ELF-1 (cell line): ENCODE data around the gene LELP1.
"Not testable (repeated sequence)": the region's sequence is repeated elsewhere in the genome, so short reads cannot be mapped to it uniquely, and the experiment has no call there.

ENCODE experiments used
- DNase-seq: peaks from one replicate; pipeline ENCODE4 v3.0.0-alpha.2; 2016; ENCODE audit warnings: low read depth, low spot score

Gene LELP1

DNA sequence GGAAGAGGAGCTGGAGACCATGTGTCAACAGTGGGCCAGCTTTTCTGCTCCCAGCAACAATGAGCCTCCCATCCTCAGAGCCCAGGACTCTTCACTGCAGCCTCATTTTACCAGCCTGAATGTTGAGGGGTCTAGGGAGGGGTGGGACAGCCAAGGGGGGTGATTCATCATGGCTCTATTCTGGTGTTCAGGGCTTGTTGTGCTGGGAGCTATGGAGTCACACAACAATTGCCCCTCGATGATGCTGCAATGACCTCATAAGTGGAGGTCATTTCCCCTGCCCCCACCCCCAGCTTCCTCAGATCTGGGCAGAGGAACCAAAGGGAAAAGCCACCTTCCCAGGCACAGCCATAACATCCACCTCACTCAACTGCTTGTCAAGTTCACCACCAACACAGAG, at the start of gene LELP1:
Gene LELP1 (plus strand): TSS at position 301 of the 400 bp plus-strand sequence. CDS start 1,278 bp downstream, outside the sequence.
- DNase-seq: no peak

DNA sequence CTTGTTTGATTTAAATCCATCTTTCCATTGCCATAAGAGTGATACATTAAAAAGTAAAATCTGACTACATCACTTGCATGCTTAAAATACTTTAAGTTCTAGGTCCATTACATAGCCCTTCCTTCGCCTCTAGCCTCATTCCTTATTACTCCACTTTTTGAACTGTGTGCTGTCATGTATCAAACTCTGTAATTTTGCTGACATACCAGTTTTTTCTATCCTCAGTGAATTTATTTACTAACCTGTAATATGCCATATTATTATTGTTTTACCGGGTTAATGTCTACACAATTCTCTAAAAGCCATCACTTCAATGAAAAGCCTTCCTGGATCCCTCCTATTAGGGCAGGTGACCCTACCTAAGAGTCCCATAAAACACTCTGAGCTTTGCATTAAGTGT, 47.7 kb upstream of the LELP1 start:
- DNase-seq: no peak

DNA sequence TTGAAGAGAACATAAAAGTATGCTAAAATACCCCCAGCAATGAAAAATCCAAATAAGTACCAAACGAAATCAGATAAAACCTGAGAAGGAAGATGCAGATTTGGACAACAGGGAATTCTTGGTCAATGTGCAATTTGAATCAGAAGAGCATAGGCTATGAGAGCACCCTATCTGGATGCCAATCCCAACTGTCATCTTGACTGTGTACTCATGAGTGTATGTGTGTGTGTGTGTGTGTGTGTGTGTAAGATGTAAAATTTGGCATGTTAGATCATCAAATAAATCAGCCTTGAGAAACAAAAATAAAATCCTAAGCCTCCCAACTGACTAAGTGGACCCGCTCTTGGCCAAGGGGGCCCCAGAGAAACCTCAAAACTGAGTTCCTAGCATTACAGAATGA, 34.5 kb upstream of the LELP1 start:
- no peak for DNase-seq

DNA sequence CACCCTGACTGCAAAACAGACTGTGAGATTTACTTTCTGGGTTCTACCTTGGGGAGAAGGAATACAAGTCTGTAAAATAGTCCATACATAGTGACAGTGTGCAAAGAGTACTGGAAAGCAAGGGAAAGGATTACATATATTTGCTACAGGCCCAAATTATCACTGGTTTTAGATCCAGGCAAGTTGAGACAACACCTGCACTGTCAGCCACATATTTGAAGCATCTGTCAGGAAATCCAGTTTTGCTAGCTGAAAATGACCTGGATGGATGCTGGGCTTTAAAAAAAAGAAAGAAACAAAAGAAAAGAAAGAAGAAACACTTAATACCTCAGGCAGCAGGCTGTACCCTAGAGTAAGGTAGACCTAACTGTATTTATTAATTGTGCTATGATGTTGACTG, 28.6 kb upstream of the LELP1 start:
- DNase-seq: no peak

DNA sequence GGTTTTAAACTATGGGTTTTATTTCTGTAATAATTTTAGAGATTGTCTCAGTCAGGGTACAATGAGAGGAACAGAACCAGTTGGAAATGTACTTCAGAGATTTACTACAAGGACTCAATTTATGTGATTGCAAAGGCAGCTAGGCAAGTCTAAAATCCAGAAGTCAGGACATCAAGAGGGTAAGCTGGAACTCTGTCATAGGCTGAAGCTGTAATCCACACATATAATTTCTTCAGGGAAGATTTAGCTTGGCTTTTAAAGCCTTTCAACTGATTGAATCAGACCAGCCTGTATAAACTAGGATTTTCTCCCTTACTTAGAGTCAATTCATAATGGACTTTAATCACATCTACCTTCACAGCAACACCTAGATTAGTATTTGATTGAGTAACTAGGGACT, 24.3 kb upstream of the LELP1 start:
- no peak for DNase-seq

DNA sequence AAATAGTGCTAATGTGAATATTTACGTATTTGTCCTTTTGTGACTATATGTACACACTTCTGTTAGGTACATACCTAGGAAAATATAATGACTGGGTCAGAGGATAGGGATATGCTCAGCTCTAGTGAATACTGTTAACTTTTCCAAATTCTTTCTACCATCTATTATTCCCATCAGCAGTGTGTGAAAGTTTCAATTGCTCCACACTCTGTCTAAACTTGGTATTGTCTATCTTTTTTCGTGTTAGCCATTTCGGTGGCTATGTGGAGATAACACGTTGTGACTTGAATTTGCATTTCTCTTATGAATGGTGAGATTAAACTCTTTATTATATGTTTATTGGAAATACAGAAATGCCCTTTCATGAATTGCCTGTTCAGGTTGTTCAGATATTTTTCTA, 22.7 kb upstream of the LELP1 start:
- no peak for DNase-seq

DNA sequence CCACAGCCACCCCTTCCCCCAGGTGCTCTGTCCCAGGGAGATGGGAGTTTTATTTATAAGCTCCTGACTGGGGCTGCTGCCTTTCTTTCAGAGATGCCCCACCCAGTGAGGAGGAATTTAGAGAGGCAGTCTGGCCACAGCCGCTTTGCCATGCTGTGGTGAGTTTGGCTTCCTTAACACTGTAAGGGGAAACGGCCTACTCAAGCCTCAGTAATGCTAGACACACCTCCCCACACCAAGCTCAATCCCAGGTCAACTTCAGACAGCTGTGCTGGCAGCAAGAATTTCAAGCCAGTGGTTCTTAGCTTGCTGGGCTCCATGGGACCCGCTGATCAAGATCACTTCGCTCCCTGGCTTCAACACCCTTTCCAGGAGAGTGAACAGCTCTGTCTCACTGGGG, 14.9 kb upstream of the LELP1 start:
- not testable (repeated sequence) for DNase-seq

DNA sequence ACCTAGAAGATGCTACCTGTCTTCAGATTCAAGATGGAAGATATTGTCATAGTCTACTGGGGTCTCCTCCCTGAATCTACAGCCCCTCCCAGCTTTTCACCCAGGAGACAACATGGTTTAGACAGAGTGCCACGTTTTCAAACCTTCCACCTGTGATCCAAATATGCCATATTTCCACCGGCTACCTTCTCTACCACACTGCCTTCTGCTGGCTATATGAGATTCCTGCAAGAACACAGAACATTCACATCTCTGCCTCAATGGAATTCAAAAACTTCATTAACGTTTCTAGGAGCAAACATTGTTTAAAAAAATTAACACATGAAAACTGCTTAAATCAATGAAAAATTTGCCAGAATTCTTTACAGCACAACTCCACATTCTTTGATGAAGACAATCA, 12.9 kb upstream of the LELP1 start:
- no peak for DNase-seq

DNA sequence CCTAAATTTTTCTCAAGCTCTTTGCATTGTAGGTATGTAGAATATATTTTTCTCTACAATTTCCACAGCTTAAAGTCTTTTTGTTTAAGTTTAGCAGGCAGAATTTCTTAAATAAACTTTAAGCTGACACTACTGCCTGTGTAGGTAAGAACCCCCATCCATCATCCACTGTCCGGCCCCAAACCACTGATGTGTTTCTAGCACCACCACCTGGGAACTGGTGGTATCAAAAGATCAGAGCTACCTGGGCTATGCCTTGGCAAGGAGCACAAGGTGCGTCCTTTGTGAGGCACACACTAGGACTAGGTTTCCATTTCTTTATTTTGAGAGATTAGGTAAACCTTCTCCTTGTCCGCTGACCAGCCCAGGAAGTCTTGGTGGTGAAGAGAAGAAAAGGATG, 10.5 kb upstream of the LELP1 start:
- peak; percentile 62 for DNase-seq

DNA sequence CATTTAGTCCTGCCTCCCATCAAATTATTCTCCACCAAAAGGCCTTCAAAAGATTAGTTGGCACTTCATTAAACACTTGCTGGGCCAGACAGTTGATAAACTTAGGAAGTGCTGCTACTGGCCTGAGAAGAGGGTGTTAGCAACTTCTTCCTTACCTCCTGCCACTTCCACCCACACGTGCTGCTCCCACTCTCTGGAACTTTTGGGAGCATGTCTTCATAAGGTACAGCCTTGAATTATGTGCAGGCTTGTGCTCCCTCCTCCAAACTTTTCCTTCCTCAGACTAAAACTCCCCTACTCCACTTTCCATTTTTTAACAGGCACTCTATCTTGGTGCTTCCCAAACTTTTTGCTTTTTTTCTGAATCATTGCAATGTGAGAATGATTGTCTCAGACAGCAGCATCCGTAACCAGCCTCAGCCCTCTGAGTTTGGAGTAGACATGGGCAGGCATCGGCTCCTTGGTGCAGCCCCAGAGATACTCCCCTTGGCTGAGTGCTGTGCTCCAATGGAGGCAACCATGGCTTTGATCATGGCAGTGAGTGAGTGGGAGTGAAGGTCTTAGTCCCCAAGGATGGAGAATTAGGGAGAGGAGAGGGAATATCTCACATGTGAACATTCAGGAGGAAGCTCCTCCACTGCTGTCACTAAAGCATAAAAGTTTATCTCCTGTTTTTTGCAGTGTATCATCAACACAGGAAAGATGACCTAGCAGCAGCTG, 8.7 kb upstream of the LELP1 start:
- DNase-seq: no peak

DNA sequence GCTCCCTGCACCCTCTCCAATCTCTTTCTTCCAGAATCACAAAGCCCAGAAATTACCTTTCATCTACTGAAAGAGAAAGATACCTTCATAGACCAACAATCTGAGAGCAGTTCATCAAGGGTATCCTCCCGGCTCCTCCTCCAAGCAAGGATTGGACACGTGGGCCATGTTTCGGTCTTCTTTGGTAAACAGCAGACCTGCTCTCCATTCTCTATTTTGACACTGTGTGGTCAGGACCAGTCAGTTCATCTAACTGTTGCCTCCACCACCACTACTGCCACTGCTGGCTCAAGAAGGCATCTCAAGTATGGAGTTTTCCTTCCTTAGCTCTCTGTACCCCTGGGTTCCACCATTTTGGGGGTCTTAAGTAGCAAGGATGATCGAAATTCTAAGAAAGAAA, 8.0 kb upstream of the LELP1 start:
- no peak for DNase-seq

DNA sequence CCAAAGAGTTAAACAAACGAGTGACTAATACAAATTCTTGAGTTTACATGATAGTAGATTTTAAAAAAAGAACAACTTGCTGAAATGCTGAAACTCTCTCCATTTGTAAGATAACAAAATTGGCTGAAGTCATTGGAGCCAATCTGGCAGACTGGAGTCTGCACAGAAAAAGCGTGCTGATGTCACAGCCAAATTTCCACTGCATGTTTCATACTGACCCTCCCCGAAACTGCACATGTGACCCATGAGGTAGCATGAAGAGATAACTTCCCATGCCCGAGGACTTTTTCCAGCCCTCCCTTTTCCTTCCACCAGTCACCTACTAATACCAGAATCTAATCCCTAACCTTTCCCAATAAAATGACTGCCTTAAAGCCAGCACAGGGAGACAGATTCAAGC, 1.2 kb upstream of the LELP1 start:
- no peak for DNase-seq

DNA sequence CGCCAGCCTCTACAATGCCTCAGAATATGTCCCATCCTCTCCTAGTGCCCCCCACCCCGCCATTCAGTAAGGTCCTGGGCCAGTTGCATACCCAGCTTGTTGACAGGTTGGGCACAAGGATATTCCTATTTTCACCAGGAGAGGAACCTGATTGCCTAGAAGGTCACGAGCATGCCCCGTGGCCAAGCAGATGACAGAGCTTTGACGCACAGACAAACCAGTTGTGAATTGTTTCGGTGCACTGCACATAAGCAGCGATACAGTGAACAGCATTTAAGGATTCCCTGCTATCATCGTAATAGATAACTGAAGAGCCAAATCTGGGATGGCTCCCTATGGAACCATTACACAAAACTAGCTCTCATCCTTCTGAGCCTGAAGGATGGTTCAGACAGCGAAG, 3.4 kb downstream of the LELP1 start:
- DNase-seq: no peak

DNA sequence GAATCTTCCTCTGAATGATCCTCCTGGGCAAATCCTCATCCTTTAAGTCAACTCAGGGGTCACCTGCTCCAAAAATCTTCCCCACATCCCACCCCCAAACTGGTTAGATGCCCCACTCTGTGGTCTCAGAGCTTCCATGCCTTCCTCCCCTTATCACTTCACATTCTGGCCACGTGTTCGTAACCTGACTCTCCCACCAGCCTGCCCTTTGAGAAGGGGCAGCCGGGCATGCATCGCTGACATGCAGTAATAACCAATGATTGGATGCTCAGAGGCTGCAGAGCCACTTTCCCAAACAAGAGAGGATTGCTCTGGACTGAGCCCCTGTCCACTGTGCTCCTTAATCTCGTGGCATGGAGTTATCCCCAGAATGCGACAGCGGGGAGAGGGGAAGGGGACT, 7.0 kb downstream of the LELP1 start:
- DNase-seq: no peak

DNA sequence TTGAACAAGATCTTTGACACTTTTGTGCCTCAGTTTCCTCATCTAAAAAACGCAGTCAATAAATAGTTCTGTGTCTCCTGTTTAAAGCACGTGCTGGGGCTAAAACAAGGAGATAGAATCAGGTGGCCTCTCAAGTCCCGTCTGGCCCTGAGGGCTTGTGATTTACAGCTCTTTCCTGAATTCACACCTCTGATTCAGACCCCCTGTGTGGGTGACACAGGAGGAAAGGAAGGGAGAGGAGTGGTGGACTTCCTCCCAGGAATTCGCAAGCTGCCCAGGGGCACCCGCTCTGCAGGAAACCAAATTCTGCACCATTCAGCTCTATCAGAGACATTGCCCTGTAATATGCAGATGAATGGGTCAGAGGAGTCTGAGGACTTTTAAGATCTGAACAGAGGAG, 9.0 kb downstream of the LELP1 start:
- DNase-seq: peak; percentile 69

DNA sequence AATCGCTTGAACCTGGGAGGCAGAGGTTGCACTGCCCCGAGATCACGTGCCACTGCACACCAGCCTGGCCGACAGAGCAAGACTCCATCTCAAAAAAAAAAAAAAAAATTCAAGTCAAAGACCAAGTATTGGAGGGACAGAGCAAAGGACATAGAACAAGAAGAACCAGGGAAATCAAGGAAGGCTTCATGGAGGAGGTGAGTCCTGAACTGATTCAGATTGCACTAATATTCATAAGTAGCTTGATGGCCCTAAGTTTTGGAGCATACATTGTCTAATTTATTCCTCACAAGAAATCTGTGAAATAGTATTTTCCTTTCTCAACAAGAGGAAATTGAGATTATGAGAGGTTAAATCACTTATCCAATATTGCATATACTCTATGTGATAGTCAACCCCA, 10.3 kb downstream of the LELP1 start:
- DNase-seq: no peak

DNA sequence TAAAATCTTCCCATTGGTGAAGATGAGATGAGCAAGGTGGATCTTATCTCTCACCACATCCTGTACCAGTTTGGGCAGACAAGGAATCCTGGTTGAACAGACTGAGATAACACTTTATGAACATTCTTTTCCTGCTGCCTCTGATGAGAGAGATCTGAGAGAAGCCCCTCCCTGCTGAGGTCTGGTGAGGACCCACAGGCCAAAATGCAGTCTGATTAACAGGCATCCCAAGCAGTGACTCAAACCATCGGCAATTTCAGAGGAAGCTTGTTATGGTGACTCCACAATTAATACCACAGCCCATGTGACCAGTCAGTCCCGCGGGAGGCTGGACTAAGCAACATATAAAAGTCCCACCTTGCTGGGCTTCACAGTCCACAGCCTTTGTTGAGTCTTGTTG, 14.0 kb downstream of the LELP1 start, which contains the start of gene PRR9:
Gene PRR9 (plus strand): TSS at position 373 of the 400 bp plus-strand sequence. CDS start 561 bp downstream, outside the sequence.
- DNase-seq: no peak

DNA sequence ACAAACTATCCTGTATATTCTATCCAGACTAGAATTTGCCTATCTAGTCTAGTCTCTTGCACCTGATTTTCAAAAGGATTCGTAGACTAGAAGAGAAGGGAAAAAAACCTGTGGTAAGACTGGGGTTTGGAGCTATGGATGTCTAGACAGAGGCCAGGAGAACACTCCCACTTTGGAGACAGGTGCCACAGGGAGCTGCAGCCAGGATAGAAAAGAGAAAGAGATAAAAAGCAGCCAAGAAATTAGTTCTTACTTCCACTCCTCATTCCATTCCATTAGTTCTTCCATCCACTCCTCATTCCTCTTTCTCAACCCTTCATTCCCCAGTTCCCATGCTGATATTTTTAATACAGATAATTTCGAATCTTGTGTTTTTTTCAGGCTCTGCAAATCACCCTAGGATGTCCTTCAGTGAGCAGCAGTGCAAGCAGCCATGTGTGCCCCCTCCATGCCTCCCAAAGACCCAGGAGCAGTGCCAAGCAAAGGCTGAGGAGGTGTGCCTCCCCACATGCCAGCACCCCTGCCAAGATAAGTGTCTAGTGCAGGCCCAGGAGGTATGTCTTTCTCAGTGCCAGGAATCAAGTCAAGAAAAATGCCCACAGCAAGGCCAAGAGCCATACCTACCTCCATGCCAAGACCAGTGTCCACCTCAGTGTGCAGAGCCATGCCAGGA, 14.7 kb downstream of the LELP1 start:
- no peak for DNase-seq

DNA sequence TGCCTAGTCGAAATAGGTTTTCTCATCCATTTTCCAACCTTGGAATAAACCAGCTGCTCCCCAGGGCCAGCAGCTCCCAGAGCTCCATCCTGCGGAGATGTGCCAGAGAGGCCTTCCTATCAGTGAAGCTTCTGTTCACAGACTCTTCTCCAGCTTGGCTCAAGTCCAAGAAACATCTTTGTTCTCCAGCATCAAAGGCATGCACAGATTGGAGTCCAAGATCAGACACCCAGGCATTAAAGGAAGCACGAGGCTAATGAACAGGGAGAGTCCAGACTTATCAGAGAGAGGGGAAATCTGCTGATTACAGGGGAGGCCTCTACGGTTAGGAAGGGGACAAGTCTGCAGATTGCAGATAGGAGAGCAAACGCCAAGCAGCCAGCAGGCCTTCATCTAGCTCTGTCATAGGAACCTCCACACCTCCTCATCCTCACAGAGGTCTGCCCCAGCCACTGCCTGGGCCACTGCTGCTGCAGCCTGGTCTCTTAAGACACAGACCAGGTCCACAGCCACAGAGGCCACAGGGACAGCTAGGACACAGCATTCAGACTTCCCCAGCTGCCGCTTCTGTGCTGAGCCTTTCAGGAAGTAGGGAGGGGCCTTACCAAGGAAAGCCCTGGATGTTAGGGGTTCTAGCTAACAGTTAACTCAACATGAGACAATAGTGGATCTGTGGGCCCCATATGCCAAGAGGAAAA, 17.5 kb downstream of the LELP1 start:
- no peak for DNase-seq

DNA sequence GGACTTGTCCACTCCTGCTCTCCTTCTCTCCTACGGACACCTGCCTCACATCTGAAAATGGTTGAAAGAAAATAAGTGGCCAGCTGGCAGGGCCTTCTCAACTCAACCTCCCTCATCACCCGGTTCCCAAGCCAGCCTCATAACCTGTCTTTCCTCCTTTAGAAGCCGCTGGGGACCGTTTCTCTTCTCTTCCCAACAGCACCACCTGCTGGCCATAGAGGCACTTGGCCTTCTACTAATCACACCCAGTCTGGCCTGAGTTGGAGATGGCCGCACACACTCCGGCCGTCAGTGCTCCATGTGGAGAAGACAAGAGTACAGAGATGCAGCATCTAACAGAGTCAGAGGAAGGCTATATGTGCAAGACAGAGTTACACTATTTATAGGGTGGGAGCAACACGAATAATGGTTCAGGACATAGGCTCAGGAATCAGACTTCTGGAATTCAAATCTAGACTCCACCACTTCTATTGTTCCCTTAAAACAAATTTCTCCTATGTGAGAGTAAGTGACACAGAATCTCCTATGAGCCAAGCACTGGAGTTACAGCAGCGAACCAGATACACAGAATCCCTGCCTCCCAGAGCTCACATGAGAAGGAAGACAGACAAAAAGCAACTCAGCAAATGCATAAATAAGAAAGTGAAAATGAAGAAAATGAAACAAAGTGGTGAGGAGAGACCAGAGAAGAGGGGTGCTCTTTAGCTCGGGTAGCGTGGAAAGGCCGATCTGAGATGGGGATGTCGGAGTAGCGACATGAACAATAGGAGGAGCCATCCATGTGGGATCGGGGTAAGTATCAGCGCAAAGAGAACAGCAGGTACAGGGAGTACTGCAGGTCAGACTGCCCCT, 20.0 kb downstream of the LELP1 start:
- peak; percentile 84 for DNase-seq

DNA sequence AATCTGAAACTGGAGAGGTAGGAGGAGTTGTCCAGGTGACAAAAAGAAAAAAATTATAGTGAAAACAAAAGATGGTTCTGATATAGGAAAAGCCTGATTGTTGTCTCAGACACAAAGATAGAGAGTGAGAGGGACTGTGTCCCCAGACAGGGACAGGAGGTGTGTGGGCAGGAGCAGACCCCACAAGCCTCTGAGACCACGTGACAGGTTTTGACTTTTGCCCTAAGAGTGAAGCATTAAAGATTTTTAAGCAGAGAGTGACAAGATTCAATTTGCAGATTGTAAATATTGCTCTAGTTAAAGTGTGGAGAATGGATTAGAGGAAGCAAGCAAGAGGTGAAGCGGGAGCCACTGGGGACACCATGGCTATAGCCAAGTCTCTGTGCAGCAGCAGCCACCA, 24.6 kb downstream of the LELP1 start:
- DNase-seq: no peak

DNA sequence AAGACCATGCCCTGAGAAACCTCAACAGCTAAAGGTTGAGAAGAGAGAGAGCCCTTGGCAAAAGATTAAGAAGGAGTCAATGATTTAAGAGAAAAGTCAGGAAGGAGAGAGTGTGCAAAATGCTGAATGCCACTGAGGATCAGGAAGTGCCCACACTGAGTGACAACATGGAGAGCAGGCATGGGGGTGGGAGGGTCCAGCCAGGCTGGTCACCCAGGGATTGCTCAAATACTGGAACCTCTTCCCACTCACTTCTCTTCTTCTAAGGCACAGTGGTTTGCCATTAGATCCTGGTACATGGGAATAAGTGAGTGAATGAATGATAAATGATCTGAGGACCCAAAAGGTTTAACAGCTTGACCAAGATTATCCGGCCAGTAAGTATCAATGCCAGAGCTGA, 25.3 kb downstream of the LELP1 start:
- DNase-seq: no peak
